Fibroblast of lung (primary cell): ENCODE data around the gene RAB20.

ENCODE experiments used
- CTCF ChIP-seq, 2 donors: IDR thresholded peaks in 1 of 2; conservative IDR thresholded peaks in 1 of 2; 1 replicate in 1 of 2; 2 replicates in 1 of 2; pipeline ENCODE4 v1.5.1; 2011 to 2012; ENCODE audit warnings: low read length in 2 of 2, control low read depth in 1 of 2, inconsistent platforms in 1 of 2, low read depth in 1 of 2, mild to moderate bottlenecking in 1 of 2
- EZH2 ChIP-seq: IDR thresholded peaks from 2 replicates; pipeline ENCODE4 v1.5.1; 2012; ENCODE audit warnings: low read length, control low read depth, mild to moderate bottlenecking; ENCODE audit errors: missing control alignments

- peak; percentile 38 to 64 for TF ChIP-seq CTCF (conservative IDR thresholded peaks at IDR 0.05 in 1 of 2, IDR thresholded peaks at IDR 0.05 in 1 of 2; ENCODE audit: low read depth in 1 of 2, low read length in 2 of 2)
- TF ChIP-seq EZH2, result no peak
These were observed 32.1 kb upstream of the RAB20 start for GRCh38 chr13:110593430-110594130.
